NB4 (cell line): ENCODE data around the gene WBP1.

Experiments
- MAX ChIP-seq: IDR thresholded peaks from 2 replicates; pipeline ENCODE4 v1.6.1; 2011; ENCODE audit warnings: low read depth, low read length
- POLR2A ChIP-seq: IDR thresholded peaks from 2 replicates; pipeline ENCODE4 v1.6.1; 2011; ENCODE audit warnings: mild to moderate bottlenecking; ENCODE audit not compliant: insufficient read length; ENCODE audit errors: extremely low read depth
- TF ChIP-seq, protein P1 (sequence below): IDR thresholded peaks from one replicate; pipeline ENCODE4 v1.5.1; 2012; ENCODE audit warnings: low read depth, low read length

DNA sequence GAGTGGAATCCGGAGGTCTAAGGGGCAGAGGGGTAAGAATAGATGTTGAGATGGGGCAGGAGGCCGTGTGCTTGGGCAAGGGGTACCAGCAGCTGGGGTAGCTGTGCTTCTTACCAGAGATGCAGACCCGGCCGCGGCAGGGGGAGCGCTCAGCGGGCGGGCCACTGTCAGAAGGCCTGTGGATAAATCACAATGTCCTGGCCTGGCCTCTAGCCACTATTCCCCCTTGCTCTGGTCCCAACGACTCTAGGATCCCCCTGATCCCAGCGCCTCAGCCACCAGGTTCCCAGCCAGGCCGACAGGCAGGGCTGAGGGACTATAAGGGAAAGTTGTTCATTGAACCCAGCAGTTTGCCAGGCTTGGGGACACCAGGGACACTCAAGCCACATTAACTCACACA is 27.7 kb upstream of the WBP1 start:
- TF ChIP-seq, protein P1, sequence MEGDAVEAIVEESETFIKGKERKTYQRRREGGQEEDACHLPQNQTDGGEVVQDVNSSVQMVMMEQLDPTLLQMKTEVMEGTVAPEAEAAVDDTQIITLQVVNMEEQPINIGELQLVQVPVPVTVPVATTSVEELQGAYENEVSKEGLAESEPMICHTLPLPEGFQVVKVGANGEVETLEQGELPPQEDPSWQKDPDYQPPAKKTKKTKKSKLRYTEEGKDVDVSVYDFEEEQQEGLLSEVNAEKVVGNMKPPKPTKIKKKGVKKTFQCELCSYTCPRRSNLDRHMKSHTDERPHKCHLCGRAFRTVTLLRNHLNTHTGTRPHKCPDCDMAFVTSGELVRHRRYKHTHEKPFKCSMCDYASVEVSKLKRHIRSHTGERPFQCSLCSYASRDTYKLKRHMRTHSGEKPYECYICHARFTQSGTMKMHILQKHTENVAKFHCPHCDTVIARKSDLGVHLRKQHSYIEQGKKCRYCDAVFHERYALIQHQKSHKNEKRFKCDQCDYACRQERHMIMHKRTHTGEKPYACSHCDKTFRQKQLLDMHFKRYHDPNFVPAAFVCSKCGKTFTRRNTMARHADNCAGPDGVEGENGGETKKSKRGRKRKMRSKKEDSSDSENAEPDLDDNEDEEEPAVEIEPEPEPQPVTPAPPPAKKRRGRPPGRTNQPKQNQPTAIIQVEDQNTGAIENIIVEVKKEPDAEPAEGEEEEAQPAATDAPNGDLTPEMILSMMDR: no peak
- TF ChIP-seq POLR2A (no peak), MAX (no peak)
